PC-9 (cell line): ENCODE results near the gene MCTS1. TPM values are rescaled to one million over a fixed set of nuclear protein-coding genes. Genes with fewer than 3 reads are reported as not detected.

ENCODE experiments used
- BruUV-seq: library from RNA; stranded (reverse); fragments of 400-500 nt; replicated peaks from 2 replicates; lab custom pipeline; 2021; lab: Mats Ljungman, UMichigan
- CTCF ChIA-PET: fragments of 300-600 bp; sonication (Branson Sonifier 250); formaldehyde crosslinking; loops from one replicate; lab custom pipeline; 2022; ENCODE audit warnings: antibody characterized with exemption; lab: Charles Lee
- POLR2A ChIA-PET: fragments of 300-600 bp; sonication (Branson Sonifier 250); formaldehyde crosslinking; loops from one replicate; lab custom pipeline; 2022; ENCODE audit warnings: antibody characterized with exemption; ENCODE audit not compliant: unreplicated experiment; lab: Charles Lee
- DNase-seq, 2 experiments: peaks; one replicate each; pipeline versions ENCODE4 v3.0.0 to v3.0.0-alpha.2; 2015 to 2022; ENCODE audit warnings: mixed read lengths in 1 of 2
- H2AFZ ChIP-seq: fragments of 200-600 bp; sonication (generic); 2 replicates; pipeline ENCODE4 v1.8.1; 2017; ENCODE audit warnings: antibody characterized with exemption
- H3F3A ChIP-seq: fragments of 200-600 bp; sonication (generic); 2 replicates; pipeline ENCODE4 v1.8.1; 2017; ENCODE audit warnings: antibody characterized with exemption, mild to moderate bottlenecking, low read depth; ENCODE audit not compliant: insufficient read depth
- H3K27ac ChIP-seq: fragments of 200-600 bp; sonication (generic); 2 replicates; pipeline ENCODE4 v1.6.1; 2016; ENCODE audit warnings: mixed run types
- H3K27me3 ChIP-seq: fragments of 200-600 bp; sonication (generic); 2 replicates; pipeline ENCODE4 v1.6.1; 2016; ENCODE audit warnings: low read depth, mixed run types; ENCODE audit not compliant: insufficient read depth
- H3K36me3 ChIP-seq: fragments of 200-600 bp; sonication (generic); 2 replicates; pipeline ENCODE4 v1.6.1; 2016; ENCODE audit warnings: low read depth, mixed run types
- H3K4me1 ChIP-seq: fragments of 200-600 bp; sonication (generic); replicated peaks from 2 replicates; pipeline ENCODE4 v1.6.1; 2016; ENCODE audit warnings: mixed run types; ENCODE audit not compliant: insufficient read depth
- H3K4me2 ChIP-seq: fragments of 200-600 bp; sonication (generic); 2 replicates; pipeline ENCODE4 v1.6.1; 2017; ENCODE audit warnings: mixed run types
- H3K4me3 ChIP-seq: fragments of 200-600 bp; sonication (generic); 2 replicates; pipeline ENCODE4 v1.6.1; 2016; ENCODE audit warnings: mixed run types
- H3K79me2 ChIP-seq: fragments of 200-600 bp; sonication (generic); 2 replicates; pipeline ENCODE4 v1.6.1; 2017; ENCODE audit warnings: low read depth, mixed run types
- H3K9me2 ChIP-seq: fragments of 200-600 bp; sonication (generic); 2 replicates; pipeline ENCODE4 v1.8.1; 2017; ENCODE audit warnings: mild to moderate bottlenecking; ENCODE audit not compliant: insufficient read depth
- H3K9me3 ChIP-seq: fragments of 200-600 bp; sonication (generic); 2 replicates; pipeline ENCODE4 v1.8.1; 2016; ENCODE audit warnings: low read depth; ENCODE audit not compliant: insufficient read depth
- H4K20me1 ChIP-seq: fragments of 200-600 bp; sonication (generic); 2 replicates; pipeline ENCODE4 v1.8.1; 2017; ENCODE audit not compliant: insufficient read depth
- CTCF ChIP-seq: fragments of 200-600 bp; sonication (generic); conservative IDR thresholded peaks from 2 replicates; pipeline ENCODE4 v1.6.1; 2017; ENCODE audit warnings: mixed run types, antibody characterized with exemption, mild to moderate bottlenecking, moderate library complexity
- EZH2 ChIP-seq: fragments of 200-600 bp; sonication (generic); IDR thresholded peaks from 2 replicates; pipeline ENCODE4 v1.8.0; 2017; ENCODE audit warnings: antibody characterized with exemption, low read depth
- intact Hi-C: fragments of 100-400 bp; cut with micrococcal nuclease; formaldehyde crosslinking; loops from one replicate; pipeline ENCODE4 v1.10.0; 2022; ENCODE audit not compliant: unreplicated experiment
- total RNA-seq: library from RNA; stranded (reverse); gene quantifications from 2 replicates; pipeline ENCODE4 v1.2.3, GENCODE V29; 2021

Gene MCTS1
- total RNA-seq, 1 experiment from 2014 or later: 98.4 TPM

- Histone ChIP-seq H3K4me3 (no peak overlapping the region), H3K27ac (no peak overlapping the region), H3K9me2 (no peaks in the 10 kb centered on the region), H3K4me1 (no peaks in the 10 kb centered on the region), H3K27me3 (no peaks in the 10 kb centered on the region), H3K79me2 (no peaks in the 10 kb centered on the region), H3K4me2 (no peak overlapping the region), H4K20me1 (no peaks in the 10 kb centered on the region), H2AFZ (no peak overlapping the region), H3F3A (no peaks in the 10 kb centered on the region), H3K36me3 (no peaks in the 10 kb centered on the region), H3K9me3 (no peaks in the 10 kb centered on the region)
- DNase-seq: no peak
- ChIA-PET POLR2A (no interaction called here), CTCF (no interaction called here)
- intact Hi-C loops: no loop called here
- TF ChIP-seq EZH2: no peak
- no peak for TF ChIP-seq CTCF
- no TSS peak for BruUV-seq
These were observed 18.2 kb upstream of the MCTS1 start for GRCh38 chrX:120585702-120586101.

- POLR2A ChIA-PET: interaction anchor here (0.6 to 1.6 kb wide), 2 partner anchors 43 to 130 kb away, joined by 5 to 54 read pairs; partner anchors contain the start of gene CUL4B
- H3K27ac ChIP-seq: peak overlapping the region; percentile 86
- TF ChIP-seq CTCF: no peak
- no peak for TF ChIP-seq EZH2
- H3K9me2 ChIP-seq: no peaks in the 10 kb centered on the region
- peaks cover 17% of the 10 kb centered on the region for H3F3A ChIP-seq
- peak overlapping the region; percentile 66 for H2AFZ ChIP-seq
- intact Hi-C loops: loop anchor here (1.0 kb wide), 1 partner anchor 43 kb away; no protein-coding TSS in a partner anchor
- peaks cover 14% of the 10 kb centered on the region; the same call in 1 of the 2 replicates for H3K36me3 ChIP-seq
- H3K4me2 ChIP-seq: peak overlapping the region; percentile 97
- peaks cover 22% of the 10 kb centered on the region for H3K4me1 ChIP-seq
- peaks cover 45% of the 10 kb centered on the region for H3K79me2 ChIP-seq
- H3K27me3 ChIP-seq: no peaks in the 10 kb centered on the region
- DNase-seq: peak; percentile 8 to 43
- no peaks in the 10 kb centered on the region; the same call in 1 of the 2 replicates for H3K9me3 ChIP-seq
- H3K4me3 ChIP-seq: peak overlapping the region; percentile 61
- CTCF ChIA-PET: interaction anchor here (0.7 kb wide), 1 partner anchor 100 kb away, joined by 3 read pairs; no protein-coding TSS in a partner anchor
- no peaks in the 10 kb centered on the region for H4K20me1 ChIP-seq
- BruUV-seq: TSS peak; percentile 79
These were observed 471 bp downstream of the MCTS1 start for GRCh38 chrX:120604361-120604782.

DNA sequence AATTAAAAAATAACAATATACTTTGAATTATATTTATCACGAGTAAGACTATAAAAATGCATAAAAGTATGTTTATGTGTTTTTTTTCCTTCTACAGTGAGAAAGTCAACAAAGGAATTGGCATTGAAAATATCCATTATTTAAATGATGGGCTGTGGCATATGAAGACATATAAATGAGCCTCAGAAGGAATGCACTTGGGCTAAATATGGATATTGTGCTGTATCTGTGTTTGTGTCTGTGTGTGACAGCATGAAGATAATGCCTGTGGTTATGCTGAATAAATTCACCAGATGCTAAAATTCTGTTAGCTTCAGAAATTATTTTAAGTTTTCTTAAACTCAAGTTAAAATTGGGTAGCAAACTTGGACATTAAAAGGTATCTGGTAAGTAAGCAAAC, 8.2 kb downstream of the MCTS1 start:
- Histone ChIP-seq H3K4me1 (peaks cover 6% of the 10 kb centered on the region; the same call in 1 of the 2 replicates), H3K9me3 (no peaks in the 10 kb centered on the region; the same call in 1 of the 2 replicates), H3K79me2 (peaks cover 15% of the 10 kb centered on the region), H3K27ac (no peak overlapping the region), H3K27me3 (no peaks in the 10 kb centered on the region), H3K9me2 (no peaks in the 10 kb centered on the region), H3K4me2 (no peak overlapping the region), H4K20me1 (no peaks in the 10 kb centered on the region), H2AFZ (no peak overlapping the region), H3K4me3 (no peak overlapping the region), H3F3A (peaks cover 27% of the 10 kb centered on the region), H3K36me3 (peaks cover 39% of the 10 kb centered on the region)
- intact Hi-C loops: no loop called here
- BruUV-seq: no TSS peak
- CTCF ChIA-PET: no interaction called here
- POLR2A ChIA-PET: no interaction called here
- no peak for DNase-seq
- TF ChIP-seq EZH2 (no peak), CTCF (no peak)
